H9 (cell line): ENCODE data around the gene OLA1. TPM values are rescaled to one million over a fixed set of nuclear protein-coding genes. Genes with fewer than 3 reads are reported as not detected.
A peak's percentile ranks its signal among the peaks of the same experiment; 100 is the strongest.

Experiments
- DNase-seq: peaks from one replicate; pipeline ENCODE4 v3.0.0-alpha.2; 2017
- H2AFZ ChIP-seq: one replicate; pipeline ENCODE4 v1.6.1; 2013; ENCODE audit warnings: mild to moderate bottlenecking, low read length, control low read depth, moderate library complexity
- H2AK5ac ChIP-seq: 2 replicates; pipeline ENCODE4 v1.6.1; 2013; ENCODE audit warnings: low read length, control low read depth, mixed read lengths; ENCODE audit not compliant: insufficient read length
- H2BK120ac ChIP-seq: one replicate; pipeline ENCODE4 v1.6.1; 2013; ENCODE audit warnings: low read depth, mild to moderate bottlenecking, low read length, control low read depth, inconsistent platforms; ENCODE audit not compliant: poor library complexity, severe bottlenecking
- H2BK12ac ChIP-seq: 2 replicates; pipeline ENCODE4 v1.6.1; 2013; ENCODE audit warnings: low read length, control low read depth, mixed read lengths, low read depth; ENCODE audit not compliant: insufficient read length
- H2BK15ac ChIP-seq: 2 replicates; pipeline ENCODE4 v1.6.1; 2013; ENCODE audit warnings: low read depth, low read length, control low read depth
- H2BK20ac ChIP-seq: one replicate; pipeline ENCODE4 v1.6.1; 2013; ENCODE audit warnings: low read depth, mild to moderate bottlenecking, low read length, control low read depth, inconsistent platforms; ENCODE audit not compliant: poor library complexity, severe bottlenecking
- H2BK5ac ChIP-seq: 2 replicates; pipeline ENCODE4 v1.6.1; 2013; ENCODE audit warnings: low read length, control low read depth, mixed read lengths; ENCODE audit not compliant: insufficient read length
- H3K14ac ChIP-seq: 2 replicates; pipeline ENCODE4 v1.6.1; 2013; ENCODE audit warnings: low read length, control low read depth; ENCODE audit not compliant: insufficient read depth
- H3K18ac ChIP-seq: 2 replicates; pipeline ENCODE4 v1.6.1; 2013; ENCODE audit warnings: low read depth, mild to moderate bottlenecking, mixed read lengths, low read length, control low read depth; ENCODE audit not compliant: insufficient read length
- H3K23ac ChIP-seq: 2 replicates; pipeline ENCODE4 v1.6.1; 2013; ENCODE audit warnings: low read length, control low read depth, mixed read lengths, low read depth; ENCODE audit not compliant: insufficient read length
- H3K23me2 ChIP-seq: 2 replicates; pipeline ENCODE4 v1.6.1; 2013; ENCODE audit warnings: low read depth, mild to moderate bottlenecking, mixed read lengths, low read length, control low read depth; ENCODE audit not compliant: insufficient read length, poor library complexity, severe bottlenecking
- H3K27ac ChIP-seq: 2 replicates; pipeline ENCODE4 v1.5.1; 2013; ENCODE audit warnings: low read length, control low read depth, mixed read lengths, low read depth; ENCODE audit not compliant: insufficient read length
- H3K27me3 ChIP-seq: 2 replicates; pipeline ENCODE4 v1.6.1; 2013; ENCODE audit warnings: low read length, control low read depth, inconsistent platforms; ENCODE audit not compliant: insufficient read depth
- H3K4ac ChIP-seq: 2 replicates; pipeline ENCODE4 v1.6.1; 2013; ENCODE audit warnings: low read depth, mild to moderate bottlenecking, control low read depth, inconsistent platforms, low read length, moderate library complexity
- H3K4me1 ChIP-seq: 2 replicates; pipeline ENCODE4 v1.6.1; 2013; ENCODE audit warnings: low read length, control low read depth, inconsistent platforms; ENCODE audit not compliant: insufficient read depth
- H3K4me2 ChIP-seq: 2 replicates; pipeline ENCODE4 v1.6.1; 2013; ENCODE audit warnings: low read length, control low read depth, mixed read lengths; ENCODE audit not compliant: insufficient read length, insufficient read depth
- H3K56ac ChIP-seq: 2 replicates; pipeline ENCODE4 v1.6.1; 2013; ENCODE audit warnings: low read depth, mild to moderate bottlenecking, mixed read lengths, low read length, control low read depth; ENCODE audit not compliant: insufficient read length
- H3K79me1 ChIP-seq: 2 replicates; pipeline ENCODE4 v1.6.1; 2013; ENCODE audit warnings: low read depth, mild to moderate bottlenecking, moderate library complexity, low read length, control low read depth, inconsistent platforms; ENCODE audit not compliant: insufficient read depth, poor library complexity, severe bottlenecking
- H3K79me2 ChIP-seq: 2 replicates; pipeline ENCODE4 v1.6.1; 2013; ENCODE audit warnings: low read length, control low read depth, inconsistent platforms; ENCODE audit not compliant: insufficient read depth
- H3K9ac ChIP-seq: 2 replicates; pipeline ENCODE4 v1.6.1; 2013; ENCODE audit warnings: low read length, control low read depth, mixed read lengths; ENCODE audit not compliant: insufficient read length; ENCODE audit errors: extremely low read depth
- H3K9me3 ChIP-seq: one replicate; pipeline ENCODE4 v1.6.1; 2013; ENCODE audit warnings: low read depth, low read length, inconsistent platforms; ENCODE audit not compliant: control insufficient read depth
- H3T11ph ChIP-seq: one replicate; pipeline ENCODE4 v1.6.1; 2013; ENCODE audit warnings: mild to moderate bottlenecking, low read length, control low read depth, inconsistent platforms
- H4K20me1 ChIP-seq: one replicate; pipeline ENCODE4 v1.6.1; 2013; ENCODE audit not compliant: control insufficient read depth, insufficient read length, insufficient read depth
- H4K5ac ChIP-seq: 2 replicates; pipeline ENCODE4 v1.6.1; 2013; ENCODE audit warnings: low read depth, mild to moderate bottlenecking, mixed read lengths, low read length, control low read depth; ENCODE audit not compliant: insufficient read length
- H4K8ac ChIP-seq: replicated peaks from 2 replicates; pipeline ENCODE4 v1.6.1; 2013; ENCODE audit warnings: low read length, control low read depth, mixed read lengths, low read depth; ENCODE audit not compliant: insufficient read length
- H4K91ac ChIP-seq: 2 replicates; pipeline ENCODE4 v1.6.1; 2013; ENCODE audit warnings: low read depth, mild to moderate bottlenecking, moderate library complexity, mixed read lengths, low read length, control low read depth; ENCODE audit not compliant: insufficient read length
- H3K27ac Mint-ChIP-seq, 3 experiments: 2 replicates in 2 of 3; 3 replicates in 1 of 3; pipeline ENCODE4 v1.8.0; 2020 to 2021; ENCODE audit warnings: mixed read lengths in 3 of 3, mild to moderate bottlenecking in 1 of 3, moderate library complexity in 1 of 3
- H3K27me3 Mint-ChIP-seq: 2 replicates; pipeline ENCODE4 v1.8.0; 2021; ENCODE audit warnings: low read depth, mild to moderate bottlenecking, moderate library complexity, mixed read lengths
- H3K36me3 Mint-ChIP-seq, 3 experiments: 2 replicates in 2 of 3; 3 replicates in 1 of 3; pipeline ENCODE4 v1.8.0; 2020 to 2021; ENCODE audit warnings: low read depth in 3 of 3, mixed read lengths in 3 of 3; ENCODE audit not compliant: insufficient read depth in 1 of 3
- H3K4me1 Mint-ChIP-seq, 2 experiments: 2 replicates each; pipeline ENCODE4 v1.8.0; 2020; ENCODE audit warnings: mixed read lengths in 2 of 2
- H3K4me3 Mint-ChIP-seq, 2 experiments: 2 replicates in 1 of 2; 3 replicates in 1 of 2; pipeline ENCODE4 v1.8.0; 2020 to 2021; ENCODE audit warnings: mild to moderate bottlenecking in 2 of 2, mixed read lengths in 2 of 2, moderate library complexity in 1 of 2
- H3K9me3 Mint-ChIP-seq, 2 experiments: 2 replicates in 1 of 2; 3 replicates in 1 of 2; pipeline ENCODE4 v1.8.0; 2020; ENCODE audit warnings: mild to moderate bottlenecking in 2 of 2, mixed read lengths in 2 of 2, moderate library complexity in 1 of 2
- CTCF ChIP-seq: fragments of 200-600 bp; sonication (generic); conservative IDR thresholded peaks from 3 replicates; pipeline ENCODE4 v1.8.0; 2021; ENCODE audit warnings: antibody characterized with exemption, mild to moderate bottlenecking
- WGBS: extraction: QIAGEN DNeasy Blood & Tissue Kit; methylation state at CpG from one replicate; pipeline ENCODE4 v1.1.7; 2013; ENCODE audit warnings: missing lambda C conversion rate, low lambda C conversion rate, mixed read lengths; ENCODE audit not compliant: insufficient read length; ENCODE audit errors: extremely low coverage; 5-methylcytosine and 5-hydroxymethylcytosine counted together
- total RNA-seq: library from RNA; stranded (reverse); gene quantifications from 2 replicates; pipeline ENCODE4 v1.2.1, GENCODE V29; 2021

Gene OLA1
- total RNA-seq, 1 experiment from 2014 or later = 133 TPM

GRCh38 chr2:174026122-174026845 lies 222.0 kb downstream of the OLA1 start:
- H3K27ac ChIP-seq = no peak overlapping the region
- H3K14ac ChIP-seq = 0 out of 2 replicates have a peak overlapping the region, but pooled peaks have one; percentile 4
- no peaks in the 10 kb centered on the region for H3K23me2 ChIP-seq
- no peak overlapping the region for H2BK5ac ChIP-seq
- no peak overlapping the region for H3K9ac ChIP-seq
- Mint-ChIP-seq H3K4me1 (peaks cover 32 to 40% of the 10 kb centered on the region in 2 experiments), H3K27me3 (peaks cover 7% of the 10 kb centered on the region; the same call in 1 of the 2 replicates), H3K36me3 (no peaks in the 10 kb centered on the region), H3K27ac (peak overlapping the region in 1 of 3 experiments; percentile 42; a peak in 1 of 7 replicates), H3K4me3 (no peak overlapping the region), H3K9me3 (no peaks in the 10 kb centered on the region)
- no peak overlapping the region for H2AK5ac ChIP-seq
- no peaks in the 10 kb centered on the region for H3K79me1 ChIP-seq
- no peak for TF ChIP-seq CTCF
- peaks cover 3% of the 10 kb centered on the region; the same call in 1 of the 2 replicates for H3K4me1 ChIP-seq
- H2BK12ac ChIP-seq = no peak overlapping the region
- no peak overlapping the region for H3T11ph ChIP-seq
- H2AFZ ChIP-seq = no peak overlapping the region
- H4K8ac ChIP-seq = no peak overlapping the region
- no peak overlapping the region for H2BK120ac ChIP-seq
- H3K18ac ChIP-seq = no peak overlapping the region
- no peak overlapping the region for H3K4me2 ChIP-seq
- no peaks in the 10 kb centered on the region for H4K20me1 ChIP-seq
- no peak overlapping the region for H3K4ac ChIP-seq
- no peak overlapping the region for H3K56ac ChIP-seq
- no peak for DNase-seq
- no peaks in the 10 kb centered on the region for H3K79me2 ChIP-seq
- H2BK15ac ChIP-seq = no peak overlapping the region
- H3K23ac ChIP-seq = no peak overlapping the region
- H4K5ac ChIP-seq = no peak overlapping the region
- H3K27me3 ChIP-seq = no peaks in the 10 kb centered on the region
- no peak overlapping the region for H4K91ac ChIP-seq
- H3K9me3 ChIP-seq = no peaks in the 10 kb centered on the region
- no peak overlapping the region for H2BK20ac ChIP-seq
- no CpG with 5 or more reads among the region's 23 CpGs for WGBS
